Superior temporal gyrus (tissue), 1 donor: ENCODE data around the gene TRRAP.
A peak's percentile ranks its signal among the peaks of the same experiment; 100 is the strongest.

Experiments used
- DNase-seq: peaks from one replicate; pipeline ENCODE4 v3.0.0-alpha.2; 2016; ENCODE audit errors: extremely low spot score

The TRRAP gene

GRCh38 chr7:98988641-98989040 lies 110.3 kb downstream of the TRRAP start:
- no peak for DNase-seq

DNA sequence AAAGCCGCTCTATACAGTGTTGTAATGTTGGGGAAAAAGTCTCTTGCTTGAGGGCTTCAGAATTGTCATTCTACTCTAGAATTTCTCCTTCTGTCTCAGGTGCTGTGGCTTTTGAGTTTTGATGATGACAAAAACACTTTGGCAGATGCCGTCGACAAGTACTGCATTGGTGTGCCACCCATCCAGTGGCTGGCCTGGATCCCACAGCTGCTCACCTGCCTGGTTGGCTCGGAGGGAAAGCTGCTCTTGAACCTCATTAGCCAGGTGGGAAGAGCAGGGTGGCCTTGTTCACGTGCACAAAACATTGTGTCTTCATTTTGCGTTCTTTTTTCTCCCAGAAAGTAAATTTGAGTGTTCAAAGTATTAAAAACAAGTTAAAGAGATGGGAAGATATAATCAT lies 112.0 kb downstream of the TRRAP start:
- DNase-seq, result no peak

DNA sequence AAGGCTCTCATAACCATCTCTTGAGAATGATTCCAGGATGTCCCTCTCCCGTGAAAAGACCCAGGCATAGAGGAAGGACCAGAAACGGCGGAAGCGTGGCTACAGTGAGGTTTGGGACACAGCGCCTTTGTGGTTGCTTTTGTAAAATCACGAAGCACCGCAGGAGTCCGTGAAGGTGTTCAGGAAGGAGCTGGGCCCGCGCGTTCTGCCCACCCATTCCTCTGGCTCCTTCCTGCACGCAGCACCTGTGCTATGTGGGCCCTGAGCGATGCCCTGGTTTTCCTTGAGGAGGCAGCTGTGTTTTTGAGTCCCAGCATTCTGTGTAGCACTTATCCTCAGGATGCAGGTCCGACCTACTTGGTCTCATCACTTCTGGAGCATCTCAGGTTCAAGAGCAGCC lies 112.8 kb downstream of the TRRAP start:
- no peak for DNase-seq

DNA sequence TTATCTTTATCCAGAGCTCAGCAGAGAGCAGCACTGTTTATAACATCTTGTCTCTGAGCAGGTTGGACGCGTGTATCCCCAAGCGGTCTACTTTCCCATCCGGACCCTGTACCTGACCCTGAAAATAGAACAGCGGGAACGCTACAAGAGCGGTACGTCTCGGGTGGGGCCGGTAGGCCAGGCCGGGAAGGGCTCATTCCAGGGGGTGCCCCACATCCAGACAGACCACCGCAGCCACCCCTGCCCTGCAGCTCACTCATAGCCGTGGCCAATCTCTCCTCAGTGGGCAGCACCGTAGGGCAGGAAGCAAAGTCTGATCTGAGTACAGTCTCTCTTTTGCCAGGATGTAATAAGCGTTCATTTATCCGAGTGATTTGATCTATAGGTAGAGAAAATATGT lies 113.7 kb downstream of the TRRAP start:
- no peak for DNase-seq

GRCh38 chr7:98993024-98993897 lies 114.9 kb downstream of the TRRAP start:
- DNase-seq, result no peak

DNA sequence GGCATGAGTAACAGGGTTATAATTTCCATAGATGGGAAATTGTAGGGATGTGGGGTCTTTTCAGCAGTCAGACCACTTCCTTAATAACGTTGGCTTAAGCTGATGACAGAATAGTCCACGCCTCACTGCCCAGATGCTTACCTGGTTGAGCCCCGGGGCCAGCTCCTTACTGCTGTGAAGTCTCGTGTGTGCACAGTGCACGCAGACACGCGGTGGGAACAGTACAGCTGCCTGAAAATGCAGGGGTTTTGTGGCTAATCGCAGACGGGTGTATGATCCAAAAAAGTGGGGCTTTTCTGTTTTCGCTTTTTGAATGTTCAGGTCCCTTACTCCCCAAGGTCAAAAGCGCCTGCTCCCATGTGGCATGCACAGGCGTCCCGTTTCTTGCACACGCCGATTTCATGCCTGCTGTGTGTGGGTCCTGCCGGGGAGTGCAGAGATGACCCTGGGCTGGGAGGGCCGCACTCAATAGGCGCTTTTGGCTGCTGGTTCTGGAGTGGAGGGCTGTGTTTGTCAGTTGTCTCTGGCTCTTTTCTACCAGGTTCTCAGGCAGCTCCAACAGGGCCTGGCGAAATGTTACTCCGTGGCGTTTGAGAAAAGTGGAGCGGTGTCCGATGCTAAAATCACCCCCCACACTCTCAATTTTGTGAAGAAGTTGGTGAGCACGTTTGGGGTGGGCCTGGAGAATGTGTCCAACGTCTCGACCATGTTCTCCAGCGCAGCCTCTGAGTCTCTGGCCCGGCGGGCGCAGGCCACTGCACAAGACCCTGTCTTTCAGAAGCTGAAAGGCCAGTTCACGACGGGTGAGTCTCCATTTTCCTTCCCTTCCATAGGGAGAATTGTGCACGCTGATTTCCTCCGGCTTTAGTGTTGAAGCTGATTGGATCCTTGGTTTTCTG lies 116.0 kb downstream of the TRRAP start:
- no peak for DNase-seq

GRCh38 chr7:98995111-98995510 lies 116.8 kb downstream of the TRRAP start:
- DNase-seq, result no peak

- no peak for DNase-seq
Measured at GRCh38 chr7:98995523-98996149, 117.3 kb downstream of the TRRAP start.

DNA sequence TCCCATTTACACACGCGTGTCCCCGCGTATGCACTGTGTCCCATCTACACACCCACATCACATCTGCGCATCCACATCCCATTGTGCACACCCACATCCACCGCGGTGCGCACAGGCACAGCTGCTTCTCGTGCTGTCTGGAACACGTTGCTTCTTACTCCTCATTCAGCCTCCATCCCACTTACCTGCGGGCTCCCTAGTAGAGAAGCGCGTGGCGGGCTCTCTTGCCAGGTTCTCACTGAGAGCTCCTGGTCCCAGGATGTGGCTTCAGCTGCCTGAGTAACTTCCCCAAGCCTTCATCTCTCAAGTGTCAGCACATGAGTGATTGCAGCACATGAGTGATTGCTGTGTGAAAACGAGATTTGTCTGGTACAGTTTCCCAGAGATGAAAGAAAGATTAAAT lies 117.8 kb downstream of the TRRAP start:
- no peak for DNase-seq

GRCh38 chr7:98997846-98998245 lies 119.5 kb downstream of the TRRAP start:
- no peak for DNase-seq

- DNase-seq, result peak; percentile 46
Measured at GRCh38 chr7:98998821-98999725, 120.7 kb downstream of the TRRAP start.

DNA sequence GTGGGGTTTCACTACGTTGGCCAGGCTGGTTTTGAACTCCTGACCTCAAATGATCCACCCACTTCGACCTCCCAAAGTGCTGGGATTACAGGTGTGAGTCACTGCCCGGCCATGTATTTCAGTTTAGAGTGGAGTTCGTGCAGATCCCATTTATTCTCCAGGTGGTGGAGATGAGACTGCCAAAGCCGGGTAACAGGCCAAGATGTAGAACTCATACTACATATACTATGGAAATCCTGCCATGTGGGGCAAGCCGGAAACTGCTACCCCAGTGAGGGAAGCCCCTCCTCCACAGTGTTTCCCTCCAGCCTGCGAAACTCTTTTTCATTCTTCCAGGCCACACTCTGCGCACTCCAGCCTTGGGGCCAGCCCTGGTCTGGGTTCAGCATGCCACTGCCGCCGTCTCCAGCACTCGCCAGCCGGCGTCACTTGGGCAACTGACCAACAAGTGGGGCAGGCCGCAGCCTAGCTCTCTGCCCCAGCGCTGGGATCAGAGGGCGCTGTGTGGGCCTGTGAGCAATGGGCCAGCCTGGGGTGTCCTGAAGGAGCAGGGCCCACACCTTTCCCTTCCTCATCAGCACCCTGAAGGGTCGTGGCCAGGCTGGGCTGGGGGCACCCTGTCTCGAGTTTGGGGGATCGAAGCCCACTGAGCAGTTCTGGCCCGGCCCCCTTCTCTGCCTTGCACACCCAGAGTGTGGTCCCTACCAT lies 122.0 kb downstream of the TRRAP start:
- DNase-seq, result no peak

GRCh38 chr7:99000904-99001465 lies 122.7 kb downstream of the TRRAP start:
- no peak for DNase-seq

DNA sequence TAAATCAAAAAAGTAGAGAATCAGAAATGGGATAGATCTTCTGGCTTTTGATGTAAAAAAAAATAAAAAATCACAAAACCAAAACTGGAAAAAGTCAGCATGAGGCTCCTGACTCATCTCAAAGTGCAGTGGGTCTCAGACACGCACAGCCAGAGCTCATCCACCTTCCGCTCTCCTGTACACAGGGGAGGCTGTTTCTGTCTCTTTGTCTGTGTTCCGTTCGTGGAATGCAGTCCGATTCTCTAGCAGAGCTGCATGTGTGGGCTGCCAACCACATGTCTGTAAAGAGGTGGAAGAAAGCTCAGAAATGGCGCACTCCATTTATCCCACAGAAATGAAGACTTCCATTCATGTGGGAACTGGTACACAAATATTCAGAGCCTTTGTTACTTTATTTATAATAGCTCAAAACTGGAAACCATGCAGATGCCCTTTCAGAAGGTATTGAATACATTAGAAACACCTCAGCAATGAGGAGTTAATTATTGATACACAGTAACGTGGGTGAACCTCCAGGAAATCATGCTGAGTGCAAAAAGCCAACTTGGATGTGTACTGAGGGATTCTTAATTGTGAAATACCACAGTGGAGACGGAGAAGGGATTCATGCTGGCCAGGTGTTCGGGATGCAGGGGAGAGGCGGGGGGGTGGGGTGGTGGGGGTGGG lies 123.3 kb downstream of the TRRAP start:
- peak; percentile 37 for DNase-seq

DNA sequence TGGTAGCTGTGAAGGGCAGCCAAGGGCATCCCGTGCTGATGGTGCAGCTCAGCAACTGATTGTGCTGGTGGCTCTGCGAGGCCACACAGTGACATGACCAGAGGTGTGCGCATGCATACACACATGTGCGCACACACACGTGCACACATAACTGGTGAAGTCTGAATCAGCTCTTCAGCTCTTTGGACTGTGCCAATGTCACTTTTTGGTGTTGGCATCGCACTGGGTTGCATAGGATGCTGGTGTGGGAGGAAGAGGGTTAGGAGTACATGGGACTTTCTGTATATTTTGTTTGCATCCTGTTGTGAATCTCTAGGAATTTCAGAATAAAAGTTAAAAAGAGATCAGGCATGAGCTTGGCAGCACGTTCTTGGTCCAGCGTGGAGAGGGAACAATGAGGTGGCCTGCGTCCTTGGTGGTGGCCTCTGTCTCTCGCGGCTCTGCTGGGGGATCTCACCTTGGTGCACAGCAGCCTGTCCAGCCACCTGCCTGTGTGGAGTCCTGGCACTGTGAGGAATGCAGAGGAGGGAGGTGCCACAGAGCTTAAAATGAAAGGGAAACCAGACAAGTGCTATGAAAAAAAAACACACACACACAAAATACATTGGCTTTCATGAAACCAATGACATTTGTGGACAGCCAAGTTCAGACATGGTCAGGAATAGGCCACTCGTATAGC lies 124.0 kb downstream of the TRRAP start:
- no peak for DNase-seq

GRCh38 chr7:99002827-99003212 lies 124.5 kb downstream of the TRRAP start:
- DNase-seq, result no peak

DNA sequence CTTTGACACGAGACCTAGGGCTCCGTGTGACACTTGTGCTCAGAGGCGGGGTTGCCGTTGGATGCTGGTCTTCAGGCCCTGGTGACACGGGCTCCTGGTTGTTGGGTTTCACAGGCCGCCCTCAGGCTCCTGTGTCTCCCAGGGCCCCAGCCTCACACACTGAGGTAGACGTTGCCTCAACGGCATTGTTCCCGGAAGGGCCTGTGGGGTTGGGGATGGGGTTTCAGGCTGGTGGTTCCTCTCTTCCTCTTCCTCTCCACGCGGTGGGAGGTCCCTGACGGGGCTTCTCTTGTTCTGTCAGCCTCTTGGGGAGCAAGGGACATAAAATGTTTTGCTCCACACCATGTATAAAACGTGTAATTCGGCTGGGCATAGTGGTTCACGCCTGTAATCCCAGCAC lies 125.1 kb downstream of the TRRAP start:
- no peak for DNase-seq

- no peak for DNase-seq
Measured at GRCh38 chr7:99004216-99004615, 125.9 kb downstream of the TRRAP start.
